IMR-90 (cell line): ENCODE measurements around the gene DSG3. TPM values are rescaled to one million over a fixed set of nuclear protein-coding genes. Genes with fewer than 3 reads are reported as not detected.

Experiments
- ATAC-seq: fragments of 200-7000 bp; cut with Tn5 transposase; 2 replicates; pipeline ENCODE4 v1.9.1; 2020; ENCODE audit warnings: low read depth, mild to moderate bottlenecking, moderate library complexity
- BruUV-seq: library from RNA; stranded (reverse); fragments of 400-500 nt; replicated peaks from 2 replicates; lab custom pipeline; 2021; lab: Mats Ljungman, UMichigan
- CTCF ChIA-PET: fragments of 300-600 bp; formaldehyde crosslinking; extraction: SDS; loops from one replicate; lab custom pipeline; 2021; ENCODE audit warnings: antibody characterized with exemption; lab: Yijun Ruan, JAX
- POLR2A ChIA-PET: fragments of 300-600 bp; sonication (Branson Sonifier 250); formaldehyde crosslinking; loops from one replicate; lab custom pipeline; 2022; ENCODE audit warnings: antibody characterized with exemption; ENCODE audit not compliant: unreplicated experiment; lab: Charles Lee
- DNase-seq: peaks from one replicate; pipeline ENCODE4 v3.0.0; 2013
- H2AFZ ChIP-seq: replicated peaks from 2 replicates; pipeline ENCODE3; 2013; ENCODE audit warnings: low read length, mild to moderate bottlenecking; ENCODE audit not compliant: poor library complexity
- H2AK5ac ChIP-seq: 2 replicates; pipeline ENCODE4 v1.6.1; 2013; ENCODE audit warnings: low read depth, low read length, inconsistent platforms
- H2AK9ac ChIP-seq: replicated peaks from 2 replicates; pipeline ENCODE3; 2013; ENCODE audit warnings: mild to moderate bottlenecking, low read depth, low read length, moderate library complexity; ENCODE audit not compliant: poor library complexity
- H2BK120ac ChIP-seq: 2 replicates; pipeline ENCODE4 v1.6.1; 2013; ENCODE audit warnings: low read depth, low read length, inconsistent platforms
- H2BK15ac ChIP-seq: 3 replicates; pipeline ENCODE4 v1.6.1; 2013; ENCODE audit warnings: low read depth, low read length, inconsistent platforms
- H2BK20ac ChIP-seq: 2 replicates; pipeline ENCODE4 v1.6.1; 2013; ENCODE audit warnings: low read depth, mild to moderate bottlenecking, inconsistent platforms, low read length, moderate library complexity
- H2BK5ac ChIP-seq: 2 replicates; pipeline ENCODE4 v1.6.1; 2013; ENCODE audit warnings: mild to moderate bottlenecking, low read depth, low read length, inconsistent platforms; ENCODE audit not compliant: poor library complexity, severe bottlenecking
- H3K14ac ChIP-seq: replicated peaks from 2 replicates; pipeline ENCODE4 v1.6.1; 2013; ENCODE audit warnings: low read depth, low read length, inconsistent platforms
- H3K18ac ChIP-seq: 2 replicates; pipeline ENCODE4 v1.6.1; 2013; ENCODE audit warnings: low read depth, low read length, control low read depth
- H3K23ac ChIP-seq: 2 replicates; pipeline ENCODE4 v1.6.1; 2013; ENCODE audit warnings: low read depth, low read length, inconsistent platforms
- H3K27ac ChIP-seq: 2 replicates; pipeline ENCODE4 v1.5.1; 2013; ENCODE audit warnings: mild to moderate bottlenecking, control low read depth, low read length; ENCODE audit not compliant: insufficient read depth
- H3K27me3 ChIP-seq: 2 replicates; pipeline ENCODE4 v1.6.1; 2013; ENCODE audit warnings: low read length; ENCODE audit not compliant: control insufficient read depth, insufficient read depth
- H3K36me3 ChIP-seq: 2 replicates; pipeline ENCODE4 v1.6.1; 2013; ENCODE audit warnings: low read length, mixed read lengths; ENCODE audit not compliant: control insufficient read depth, insufficient read depth
- H3K4ac ChIP-seq: 2 replicates; pipeline ENCODE4 v1.6.1; 2013; ENCODE audit warnings: low read depth, low read length, inconsistent platforms
- H3K4me1 ChIP-seq: 2 replicates; pipeline ENCODE4 v1.6.1; 2013; ENCODE audit warnings: low read length, mixed read lengths; ENCODE audit not compliant: control insufficient read depth, insufficient read depth
- H3K4me2 ChIP-seq: 2 replicates; pipeline ENCODE4 v1.6.1; 2013; ENCODE audit warnings: low read depth, mild to moderate bottlenecking, control low read depth, low read length, moderate library complexity
- H3K4me3 ChIP-seq: 2 replicates; pipeline ENCODE4 v1.5.1; 2013; ENCODE audit warnings: low read depth, mild to moderate bottlenecking, control low read depth, low read length, moderate library complexity; ENCODE audit not compliant: insufficient read depth
- H3K56ac ChIP-seq: 2 replicates; pipeline ENCODE4 v1.6.1; 2013; ENCODE audit warnings: low read length, inconsistent platforms; ENCODE audit not compliant: insufficient read depth; ENCODE audit errors: extremely low read depth
- H3K79me1 ChIP-seq, 2 experiments: 2 replicates each; pipeline ENCODE4 v1.6.1; 2013; ENCODE audit warnings: low read length in 2 of 2, inconsistent platforms in 1 of 2, low read depth in 1 of 2
- H3K9ac ChIP-seq: 2 replicates; pipeline ENCODE4 v1.6.1; 2013; ENCODE audit warnings: low read depth, low read length, control low read depth
- H3K9me1 ChIP-seq: 2 replicates; pipeline ENCODE4 v1.6.1; 2013; ENCODE audit warnings: low read length, inconsistent platforms; ENCODE audit not compliant: insufficient read depth
- H3K9me3 ChIP-seq: 2 replicates; pipeline ENCODE4 v1.6.1; 2013; ENCODE audit warnings: low read length; ENCODE audit not compliant: control insufficient read depth, insufficient read depth
- H4K20me1 ChIP-seq: 2 replicates; pipeline ENCODE4 v1.6.1; 2013; ENCODE audit warnings: low read length, inconsistent platforms; ENCODE audit not compliant: insufficient read depth
- H4K5ac ChIP-seq: 2 replicates; pipeline ENCODE4 v1.6.1; 2013; ENCODE audit warnings: mild to moderate bottlenecking, low read depth, low read length, control low read depth
- H4K8ac ChIP-seq, 2 experiments: 2 replicates each; pipeline ENCODE4 v1.6.1; 2013; ENCODE audit warnings: low read depth in 2 of 2, low read length in 2 of 2, control low read depth in 1 of 2, inconsistent platforms in 1 of 2
- H4K91ac ChIP-seq: 2 replicates; pipeline ENCODE4 v1.6.1; 2013; ENCODE audit warnings: low read depth, low read length, inconsistent platforms; ENCODE audit not compliant: insufficient read depth
- BHLHE40 ChIP-seq: fragments of 150-350 bp; IDR thresholded peaks from 2 replicates; pipeline ENCODE4 v1.6.1; 2016; ENCODE audit warnings: mild to moderate bottlenecking, low read depth, low read length
- CEBPB ChIP-seq: IDR thresholded peaks from 2 replicates; pipeline ENCODE4 v1.6.1; 2012; ENCODE audit warnings: low read depth, low read length, improper control_type of control experiment
- CHD1 ChIP-seq: IDR thresholded peaks from 2 replicates; pipeline ENCODE4 v1.6.1; 2012; ENCODE audit warnings: low read depth, low read length, improper control_type of control experiment
- ELK1 ChIP-seq: fragments of 150-350 bp; IDR thresholded peaks from 2 replicates; pipeline ENCODE4 v1.6.1; 2016; ENCODE audit warnings: low read depth, mild to moderate bottlenecking, low read length, moderate library complexity, borderline replicate concordance
- FOS ChIP-seq: fragments of 150-350 bp; IDR thresholded peaks from 2 replicates; pipeline ENCODE4 v1.6.1; 2016; ENCODE audit warnings: low read depth, low read length
- MAFK ChIP-seq: IDR thresholded peaks from 2 replicates; pipeline ENCODE4 v1.6.1; 2012; ENCODE audit warnings: low read depth, low read length, improper control_type of control experiment
- MAZ ChIP-seq: IDR thresholded peaks from 2 replicates; pipeline ENCODE4 v1.6.1; 2012; ENCODE audit warnings: low read depth, mild to moderate bottlenecking, low read length, improper control_type of control experiment, moderate library complexity, borderline replicate concordance
- MXI1 ChIP-seq: IDR thresholded peaks from 2 replicates; pipeline ENCODE4 v1.6.1; 2012; ENCODE audit warnings: low read depth, mild to moderate bottlenecking, low read length, moderate library complexity, borderline replicate concordance
- NFE2L2 ChIP-seq: fragments of 150-350 bp; IDR thresholded peaks from 2 replicates; pipeline ENCODE4 v1.6.1; 2016; ENCODE audit warnings: low read depth, mild to moderate bottlenecking, low read length
- POLR2A ChIP-seq: IDR thresholded peaks from 2 replicates; pipeline ENCODE4 v1.6.1; 2012; ENCODE audit warnings: mild to moderate bottlenecking, low read depth, low read length
- RAD21 ChIP-seq: IDR thresholded peaks from 2 replicates; pipeline ENCODE4 v1.6.1; 2012; ENCODE audit warnings: low read length, improper control_type of control experiment
- RCOR1 ChIP-seq: IDR thresholded peaks from 2 replicates; pipeline ENCODE4 v1.6.1; 2012; ENCODE audit warnings: mild to moderate bottlenecking, low read length, improper control_type of control experiment; ENCODE audit not compliant: insufficient replicate concordance
- RFX5 ChIP-seq: IDR thresholded peaks from 2 replicates; pipeline ENCODE4 v1.8.0; 2012; ENCODE audit warnings: low read depth, mild to moderate bottlenecking, low read length, moderate library complexity
- SMC3 ChIP-seq: fragments of 150-350 bp; IDR thresholded peaks from 2 replicates; pipeline ENCODE4 v1.6.1; 2016; ENCODE audit warnings: low read depth, mild to moderate bottlenecking, antibody characterized with exemption, low read length, moderate library complexity
- WGBS, 2 experiments: methylation state at CpG; one replicate each; pipeline versions ENCODE4 v1.1.5 to v1.1.7; 2013; ENCODE audit warnings: missing lambda C conversion rate in 2 of 2; ENCODE audit not compliant: insufficient read length in 1 of 2; ENCODE audit errors: extremely low coverage in 2 of 2; 5-methylcytosine and 5-hydroxymethylcytosine counted together
- dilution Hi-C: fragments of 300-500 bp; cut with HindIII; formaldehyde crosslinking; loops from one replicate; pipeline ENCODE4 v1.14.3; 2018; ENCODE audit warnings: low sequenced_read_pairs; ENCODE audit not compliant: unreplicated experiment
- in situ Hi-C: fragments of 300-500 bp; cut with MboI; formaldehyde crosslinking; loops from 3 replicates; pipeline ENCODE4 v1.14.3; 2019; ENCODE audit warnings: low sequenced_read_pairs, inconsistent platforms, mixed read lengths
- intact Hi-C: fragments of 100-400 bp; cut with micrococcal nuclease; formaldehyde crosslinking; loops from 2 replicates; pipeline ENCODE4 v1.10.0; 2022
- polyA plus RNA-seq, 3 experiments: library from polyadenylated mRNA; depleted of rRNA; stranded (reverse); fragments of >200 nt; gene quantifications; 2 replicates each; pipeline ENCODE4 v1.2.3, GENCODE V29; 2012; ENCODE audit warnings: low replicate concordance in 1 of 3
- total RNA-seq: library from RNA; depleted of rRNA; stranded (reverse); fragments of >200 nt; gene quantifications from 2 replicates; pipeline ENCODE4 v1.2.3, GENCODE V29; 2012
- TF ChIP-seq, protein P1 (sequence below): fragments of 150-350 bp; IDR thresholded peaks from 2 replicates; pipeline ENCODE4 v1.6.1; 2017; ENCODE audit warnings: mild to moderate bottlenecking, antibody characterized with exemption, low read length, low read depth
- TF ChIP-seq, protein P2 (sequence below): conservative IDR thresholded peaks from 2 replicates; pipeline ENCODE4 v1.5.1; 2012; ENCODE audit warnings: mild to moderate bottlenecking, low read depth, low read length, improper control_type of control experiment

The DSG3 gene
- total and polyA plus RNA-seq, 2 of the 4 experiments (the other 2 are of a cell fraction) = not detected

DNA sequence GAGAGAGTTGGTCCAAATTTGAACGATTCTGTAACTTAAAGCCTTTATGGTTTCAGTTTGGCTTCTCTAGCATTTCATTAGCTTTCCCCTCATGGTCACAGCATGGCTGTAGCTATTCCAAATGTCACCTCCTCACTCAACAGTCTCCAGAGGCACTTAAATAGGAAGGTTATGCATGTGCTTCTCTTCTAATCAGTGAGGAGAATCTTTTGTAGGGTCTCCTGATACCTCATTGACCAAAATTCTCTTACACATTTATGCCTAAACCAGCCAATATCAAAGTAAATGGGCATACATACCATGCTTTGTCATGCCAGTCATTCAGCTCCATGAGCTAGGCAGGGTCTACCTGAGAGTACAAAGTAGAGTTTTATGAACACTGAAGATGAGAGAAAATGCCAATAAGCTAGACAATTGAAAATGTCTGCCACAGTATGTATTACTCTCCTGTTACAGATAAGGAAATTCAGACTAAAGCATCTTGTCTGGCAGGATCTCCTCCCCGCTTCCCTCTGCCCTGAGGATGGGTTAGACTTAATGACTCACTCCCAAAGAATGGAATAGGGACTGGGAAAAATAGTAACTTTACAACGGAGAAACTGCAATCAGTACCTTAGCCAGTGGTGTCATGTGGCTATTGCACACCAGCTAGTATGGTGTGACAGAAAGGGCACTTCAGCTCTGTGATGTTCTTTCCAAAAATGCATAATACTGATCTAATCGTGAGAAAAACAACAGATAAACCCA lies 65.8 kb downstream of the DSG3 start:
- H3K18ac ChIP-seq = no peak overlapping the region
- H3K14ac ChIP-seq = no peak overlapping the region; the same call in 1 of the 2 replicates
- no CpG with 5 or more reads among the region's 4 CpGs for WGBS, 2 experiments
- no peaks in the 10 kb centered on the region for H3K4me1 ChIP-seq
- H2BK5ac ChIP-seq = no peak overlapping the region
- no peaks in the 10 kb centered on the region for H3K36me3 ChIP-seq
- H3K4me2 ChIP-seq = no peak overlapping the region
- no peak overlapping the region for H4K91ac ChIP-seq
- no TSS peak for BruUV-seq
- TF ChIP-seq CEBPB (no peak), ELK1 (no peak), MAFK (no peak), SMC3 (no peak), RFX5 (no peak), BHLHE40 (no peak), FOS (no peak), RAD21 (no peak), POLR2A (no peak), MAZ (no peak), NFE2L2 (no peak), RCOR1 (no peak), CHD1 (no peak), MXI1 (no peak)
- TF ChIP-seq, protein P1, sequence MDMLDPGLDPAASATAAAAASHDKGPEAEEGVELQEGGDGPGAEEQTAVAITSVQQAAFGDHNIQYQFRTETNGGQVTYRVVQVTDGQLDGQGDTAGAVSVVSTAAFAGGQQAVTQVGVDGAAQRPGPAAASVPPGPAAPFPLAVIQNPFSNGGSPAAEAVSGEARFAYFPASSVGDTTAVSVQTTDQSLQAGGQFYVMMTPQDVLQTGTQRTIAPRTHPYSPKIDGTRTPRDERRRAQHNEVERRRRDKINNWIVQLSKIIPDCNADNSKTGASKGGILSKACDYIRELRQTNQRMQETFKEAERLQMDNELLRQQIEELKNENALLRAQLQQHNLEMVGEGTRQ = no peak
- TF ChIP-seq, protein P2, sequence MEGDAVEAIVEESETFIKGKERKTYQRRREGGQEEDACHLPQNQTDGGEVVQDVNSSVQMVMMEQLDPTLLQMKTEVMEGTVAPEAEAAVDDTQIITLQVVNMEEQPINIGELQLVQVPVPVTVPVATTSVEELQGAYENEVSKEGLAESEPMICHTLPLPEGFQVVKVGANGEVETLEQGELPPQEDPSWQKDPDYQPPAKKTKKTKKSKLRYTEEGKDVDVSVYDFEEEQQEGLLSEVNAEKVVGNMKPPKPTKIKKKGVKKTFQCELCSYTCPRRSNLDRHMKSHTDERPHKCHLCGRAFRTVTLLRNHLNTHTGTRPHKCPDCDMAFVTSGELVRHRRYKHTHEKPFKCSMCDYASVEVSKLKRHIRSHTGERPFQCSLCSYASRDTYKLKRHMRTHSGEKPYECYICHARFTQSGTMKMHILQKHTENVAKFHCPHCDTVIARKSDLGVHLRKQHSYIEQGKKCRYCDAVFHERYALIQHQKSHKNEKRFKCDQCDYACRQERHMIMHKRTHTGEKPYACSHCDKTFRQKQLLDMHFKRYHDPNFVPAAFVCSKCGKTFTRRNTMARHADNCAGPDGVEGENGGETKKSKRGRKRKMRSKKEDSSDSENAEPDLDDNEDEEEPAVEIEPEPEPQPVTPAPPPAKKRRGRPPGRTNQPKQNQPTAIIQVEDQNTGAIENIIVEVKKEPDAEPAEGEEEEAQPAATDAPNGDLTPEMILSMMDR = no peak
- dilution Hi-C loops = no loop called here
- no peaks in the 10 kb centered on the region for H3K9me1 ChIP-seq
- no peak overlapping the region for H2BK120ac ChIP-seq
- H2BK15ac ChIP-seq = no peak overlapping the region
- H3K27me3 ChIP-seq = no peaks in the 10 kb centered on the region
- H2AFZ ChIP-seq = no peak overlapping the region
- no peaks in the 10 kb centered on the region for H3K9me3 ChIP-seq
- no peak overlapping the region for H3K23ac ChIP-seq
- CTCF ChIA-PET = no interaction called here
- intact Hi-C loops = no loop called here
- DNase-seq (peak; percentile 48), ATAC-seq (peak; percentile 59)
- H4K20me1 ChIP-seq = no peaks in the 10 kb centered on the region
- no peak overlapping the region for H2AK9ac ChIP-seq
- POLR2A ChIA-PET = no interaction called here
- H2BK20ac ChIP-seq = no peak overlapping the region
- H3K56ac ChIP-seq = no peak overlapping the region; the same call in 1 of the 2 replicates
- no peak overlapping the region for H4K8ac ChIP-seq
- in situ Hi-C loops = no loop called here
- no peak overlapping the region for H3K27ac ChIP-seq
- no peak overlapping the region for H3K4ac ChIP-seq
- H3K4me3 ChIP-seq = no peak overlapping the region
- no peak overlapping the region for H2AK5ac ChIP-seq
- no peak overlapping the region for H3K9ac ChIP-seq
- no peak overlapping the region for H4K5ac ChIP-seq
- H3K79me1 ChIP-seq = no peaks in the 10 kb centered on the region
